Activated CD4-positive, alpha-beta T cell treated with anti-CD3 and anti-CD28 coated beads for 36 hours (primary cell): ENCODE data around the gene MFAP1. TPM values are rescaled to one million over a fixed set of nuclear protein-coding genes. Genes with fewer than 3 reads are reported as not detected.
"Not testable (repeated sequence)": the region's sequence is repeated elsewhere in the genome, so short reads cannot be mapped to it uniquely, and the experiment has no call there.

Experiments used
- ATAC-seq: fragments of 200-7000 bp; cut with Tn5 transposase; one replicate; pipeline ENCODE4 v1.10.0; 2021; ENCODE audit warnings: mild to moderate bottlenecking, moderate library complexity
- CTCF ChIA-PET: fragments of 350-600 bp; sonication (Branson Sonifier 250); formaldehyde crosslinking; loops from one replicate; lab custom pipeline; 2021; ENCODE audit warnings: antibody characterized with exemption; lab: Charles Lee
- POLR2A ChIA-PET: fragments of 350-600 bp; sonication (Branson Sonifier 250); formaldehyde crosslinking; loops from one replicate; lab custom pipeline; 2021; ENCODE audit warnings: antibody characterized with exemption, inconsistent platforms; lab: Charles Lee
- DNase-seq: peaks from one replicate; pipeline ENCODE4 v3.0.0-alpha.2; 2020
- H3K27ac Mint-ChIP-seq: one replicate; pipeline ENCODE4 v1.8.0; 2021; ENCODE audit warnings: mixed read lengths
- H3K27me3 Mint-ChIP-seq: one replicate; pipeline ENCODE4 v1.8.0; 2021; ENCODE audit warnings: mixed read lengths
- H3K36me3 Mint-ChIP-seq: one replicate; pipeline ENCODE4 v1.8.0; 2021; ENCODE audit warnings: low read depth, mixed read lengths
- H3K4me1 Mint-ChIP-seq: one replicate; pipeline ENCODE4 v1.8.0; 2021; ENCODE audit warnings: mixed read lengths
- H3K4me3 Mint-ChIP-seq: one replicate; pipeline ENCODE4 v1.8.0; 2021; ENCODE audit warnings: mild to moderate bottlenecking, moderate library complexity, mixed read lengths
- H3K9me3 Mint-ChIP-seq: one replicate; pipeline ENCODE4 v1.8.0; 2021; ENCODE audit warnings: low read depth, mixed read lengths
- intact Hi-C, 2 experiments: fragments of 100-400 bp; cut with DNase I in 1 of 2; cut with micrococcal nuclease in 1 of 2; formaldehyde crosslinking; loops; one replicate each; pipeline versions ENCODE4 v1.14.2 to v1.15.1; 2022 to 2024; cut with DNase I, micrococcal nuclease
- total RNA-seq, 2 experiments: library from RNA; stranded (reverse); gene quantifications; one replicate each; pipeline ENCODE4 v1.2.3, GENCODE V29; 2021

MFAP1 gene
- total RNA-seq, 2 experiments from 2014 or later = 51.3 to 56.2 TPM

- Mint-ChIP-seq H3K27ac (no peak overlapping the region), H3K27me3 (no peaks in the 10 kb centered on the region), H3K4me1 (no peaks in the 10 kb centered on the region), H3K9me3 (no peaks in the 10 kb centered on the region), H3K4me3 (no peak overlapping the region), H3K36me3 (peaks cover 41% of the 10 kb centered on the region)
- intact Hi-C loops = no loop called here
- DNase-seq (no peak), ATAC-seq (no peak)
- ChIA-PET CTCF (interaction anchor here (1.2 kb wide), 1 partner anchor 14 kb away, joined by 3 read pairs; no protein-coding TSS in a partner anchor), POLR2A (interaction anchor here (0.7 kb wide), 1 partner anchor 8 kb away, joined by 3 read pairs; no protein-coding TSS in a partner anchor)
Measured at GRCh38 chr15:43845421-43845820, 20.9 kb upstream of the MFAP1 start.

DNA sequence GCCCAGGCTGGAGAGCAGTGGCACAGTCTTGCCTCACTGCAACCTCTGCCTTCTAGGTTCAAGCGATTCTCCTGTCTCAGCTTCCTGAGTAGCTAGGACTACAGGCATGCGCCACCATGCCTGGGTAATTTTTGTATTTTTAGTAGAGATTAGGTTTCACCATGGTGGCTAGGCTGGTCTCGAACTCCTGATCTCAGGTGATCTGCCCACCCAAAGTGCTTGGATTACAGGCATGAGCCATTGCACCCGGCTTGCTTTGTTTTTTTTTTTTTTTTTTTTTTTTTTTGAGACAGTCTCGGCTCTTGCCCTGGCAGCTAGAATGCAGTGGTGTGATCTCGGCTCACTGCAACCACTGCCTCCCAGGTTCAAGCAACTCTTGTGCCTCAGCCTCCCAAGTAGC lies 8.0 kb upstream of the MFAP1 start:
- H3K9me3 Mint-ChIP-seq, H3K27ac Mint-ChIP-seq, CTCF ChIA-PET, H3K27me3 Mint-ChIP-seq, DNase-seq, intact Hi-C loops, H3K4me3 Mint-ChIP-seq, ATAC-seq: not testable (repeated sequence)
- H3K36me3 Mint-ChIP-seq = peaks cover 67% of the 10 kb centered on the region
- POLR2A ChIA-PET = interaction anchor here (0.7 to 1.5 kb wide), 3 partner anchors 28 to 865 kb away, joined by 3 to 6 read pairs (median 4); partner anchors contain the start of gene ELL3
- peaks cover 30% of the 10 kb centered on the region for H3K4me1 Mint-ChIP-seq

DNA sequence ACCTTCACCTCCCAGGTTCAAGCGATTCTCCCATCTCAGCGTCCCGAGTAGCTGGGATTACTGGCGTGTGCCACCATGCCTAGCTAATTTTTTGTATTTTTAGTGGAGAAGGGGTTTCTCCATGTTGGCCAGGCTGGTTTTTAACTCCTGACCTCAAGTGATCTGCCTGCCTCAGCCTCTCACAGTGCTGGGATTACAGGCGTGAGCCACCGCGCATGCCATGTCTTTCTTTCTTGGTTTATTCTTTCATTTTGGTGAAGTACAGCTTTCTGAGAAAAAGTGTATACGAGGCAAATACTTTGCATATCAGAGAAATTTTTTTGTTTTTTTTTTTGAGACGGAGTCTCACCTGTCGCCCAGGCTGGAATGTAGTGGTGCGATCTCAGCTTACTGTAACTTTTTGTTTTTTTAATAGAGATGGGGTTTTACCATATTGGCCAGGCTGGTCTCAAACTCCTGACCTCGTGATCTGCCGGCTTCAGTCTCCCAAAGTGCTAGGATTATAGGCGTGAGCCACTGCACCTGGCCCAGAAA lies 7.1 kb upstream of the MFAP1 start:
- POLR2A ChIA-PET = interaction anchor here (0.6 to 1.5 kb wide), 6 partner anchors 9 to 55 kb away, joined by 3 to 7 read pairs (median 4); partner anchors contain the start of gene ELL3
- H3K27ac Mint-ChIP-seq, intact Hi-C loops, DNase-seq, H3K9me3 Mint-ChIP-seq, H3K27me3 Mint-ChIP-seq, ATAC-seq: not testable (repeated sequence)
- peaks cover 65% of the 10 kb centered on the region for H3K36me3 Mint-ChIP-seq
- H3K4me3 Mint-ChIP-seq = peak overlapping the region; percentile 1
- H3K4me1 Mint-ChIP-seq = peaks cover 30% of the 10 kb centered on the region
- CTCF ChIA-PET = interaction anchor here (0.6 to 1.2 kb wide), 3 partner anchors 14 to 61 kb away, joined by 3 read pairs; no protein-coding TSS in a partner anchor

- H3K27ac Mint-ChIP-seq, DNase-seq, H3K9me3 Mint-ChIP-seq, intact Hi-C loops, H3K4me3 Mint-ChIP-seq, ATAC-seq, H3K27me3 Mint-ChIP-seq: not testable (repeated sequence)
- peaks cover 36% of the 10 kb centered on the region for H3K4me1 Mint-ChIP-seq
- POLR2A ChIA-PET = interaction anchor here (1.0 to 1.5 kb wide), 3 partner anchors 10 to 54 kb away, joined by 4 to 7 read pairs (median 4); partner anchors contain the start of gene ELL3
- CTCF ChIA-PET = interaction anchor here (0.6 to 1.2 kb wide), 2 partner anchors 15 to 53 kb away, joined by 3 read pairs; no protein-coding TSS in a partner anchor
- peaks cover 64% of the 10 kb centered on the region for H3K36me3 Mint-ChIP-seq
Measured at GRCh38 chr15:43830691-43831275, 6.3 kb upstream of the MFAP1 start.

DNA sequence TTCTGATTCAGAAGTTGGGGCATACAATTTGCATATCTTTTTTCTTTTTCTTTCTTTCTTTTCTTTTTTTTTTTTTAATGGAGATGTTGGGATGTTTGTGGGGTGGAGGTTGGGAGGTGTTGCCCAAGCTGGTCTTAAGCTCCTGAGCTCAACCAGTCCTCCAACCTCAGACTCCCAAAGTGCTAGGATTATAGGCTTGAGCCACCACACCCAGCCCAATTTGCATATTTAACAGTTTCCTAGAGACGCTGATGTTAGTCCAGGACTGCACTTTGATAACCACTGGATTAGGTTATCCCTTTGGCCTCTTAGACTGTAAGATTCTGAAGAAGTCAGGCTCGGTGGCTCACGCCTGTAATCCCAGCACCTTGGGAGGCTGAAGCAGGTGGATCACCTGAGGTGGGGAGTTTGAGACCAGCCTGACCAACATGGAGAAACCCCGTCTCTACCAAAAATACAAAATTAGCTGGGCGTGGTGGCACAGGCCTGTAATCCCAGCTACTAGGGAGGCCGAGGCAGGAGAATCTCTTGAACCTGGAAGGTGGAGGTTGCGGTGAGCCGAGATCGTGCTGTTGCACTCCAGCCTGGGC lies 5.6 kb upstream of the MFAP1 start:
- not testable (repeated sequence) for ATAC-seq, H3K9me3 Mint-ChIP-seq, DNase-seq, H3K27me3 Mint-ChIP-seq
- H3K4me3 Mint-ChIP-seq = peak overlapping the region; percentile 80
- H3K4me1 Mint-ChIP-seq = peaks cover 41% of the 10 kb centered on the region
- H3K36me3 Mint-ChIP-seq = peaks cover 61% of the 10 kb centered on the region
- CTCF ChIA-PET = interaction anchor here (0.6 kb wide), 1 partner anchor 57 kb away, joined by 3 read pairs; no protein-coding TSS in a partner anchor
- POLR2A ChIA-PET = interaction anchor here (0.6 to 1.5 kb wide), 3 partner anchors 11 to 255 kb away, joined by 3 to 7 read pairs (median 6); no protein-coding TSS in a partner anchor
- intact Hi-C loops = loop anchor here in 1 of 2 experiments (5.0 to 10.0 kb wide), 4 partner anchors 367 to 705 kb away; partner anchors contain the start of genes EIF3J, FRMD5 and GOLM2
- H3K27ac Mint-ChIP-seq = peak overlapping the region; percentile 37

GRCh38 chr15:43828061-43828657 lies 3.7 kb upstream of the MFAP1 start:
- ChIA-PET CTCF (interaction anchor here (0.7 to 1.4 kb wide), 7 partner anchors 9 to 700 kb away, joined by 3 to 4 read pairs (median 4); partner anchors contain the start of genes ELL3, HYPK and SERINC4), POLR2A (interaction anchor here (0.6 to 2.0 kb wide), 6 partner anchors 9 to 528 kb away, joined by 3 to 12 read pairs (median 7); partner anchors contain the start of genes GOLM2, HYPK and SERINC4)
- H3K27me3 Mint-ChIP-seq = no peaks in the 10 kb centered on the region
- peaks cover 58% of the 10 kb centered on the region for H3K36me3 Mint-ChIP-seq
- H3K4me1 Mint-ChIP-seq = peaks cover 51% of the 10 kb centered on the region
- ATAC-seq = peak; percentile 21
- peak; percentile 60 for DNase-seq
- H3K4me3 Mint-ChIP-seq = peak overlapping the region; percentile 80
- intact Hi-C loops = loop anchor here in 1 of 2 experiments (5.0 to 10.0 kb wide), 4 partner anchors 369 to 707 kb away; partner anchors contain the start of genes EIF3J, FRMD5 and GOLM2
- H3K27ac Mint-ChIP-seq = peak overlapping the region; percentile 95
- no peaks in the 10 kb centered on the region for H3K9me3 Mint-ChIP-seq

- Mint-ChIP-seq H3K9me3 (no peaks in the 10 kb centered on the region), H3K27me3 (no peaks in the 10 kb centered on the region), H3K27ac (peak within 1 kb of the TSS; percentile 95), H3K4me1 (peaks cover 55% of the 10 kb centered on the region), H3K36me3 (peaks cover 52% of the 10 kb centered on the region), H3K4me3 (peak within 1 kb of the TSS; percentile 80)
- intact Hi-C loops = loop anchor here in 1 of 2 experiments (2.0 to 10.0 kb wide), 5 partner anchors 371 to 708 kb away; partner anchors contain the start of genes CTDSPL2, EIF3J, FRMD5 and GOLM2
- ATAC-seq = peak; percentile 68
- ChIA-PET POLR2A (interaction anchor here (2.0 kb wide), 1 partner anchor 27 kb away, joined by 12 read pairs; the partner anchor contains the start of genes HYPK and SERINC4), CTCF (interaction anchor here (0.6 kb wide), 1 partner anchor 36 kb away, joined by 4 read pairs; no protein-coding TSS in a partner anchor)
- peak; percentile 90 for DNase-seq
Measured at GRCh38 chr15:43826508-43827341, 2.2 kb upstream of the MFAP1 start, which contains the start of gene WDR76. Gene WDR76, plus strand, starts transcription at chr15:43827002. Its CDS starts 31 bp downstream, at chr15:43827033.

DNA sequence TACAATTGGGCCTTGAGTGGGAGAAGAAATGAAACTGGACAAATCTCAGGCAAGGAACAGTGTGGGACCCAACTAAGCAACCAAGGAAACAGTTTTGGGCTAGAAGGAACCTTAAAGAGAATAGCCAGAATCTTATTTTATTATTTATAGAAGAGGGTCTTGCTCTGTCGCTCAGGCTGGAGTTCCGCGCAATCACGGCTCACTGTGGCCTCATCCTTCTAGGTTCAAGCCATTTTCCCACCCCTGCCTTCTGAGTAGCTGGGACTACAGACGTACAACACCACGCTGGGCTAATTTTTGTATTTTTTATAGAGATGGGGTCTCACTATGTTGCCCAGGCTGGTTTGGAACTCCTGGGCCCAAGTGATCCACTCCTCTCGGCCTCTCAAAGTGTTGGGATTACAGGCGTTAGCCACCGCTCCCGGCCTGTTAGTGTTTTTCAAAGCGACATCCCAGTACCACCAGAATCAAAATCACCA lies 1.6 kb upstream of the MFAP1 start:
- H3K9me3 Mint-ChIP-seq = no peaks in the 10 kb centered on the region
- CTCF ChIA-PET = no interaction called here
- POLR2A ChIA-PET = no interaction called here
- intact Hi-C loops = loop anchor here in 1 of 2 experiments (2.0 to 10.0 kb wide), 5 partner anchors 371 to 709 kb away; partner anchors contain the start of genes CTDSPL2, EIF3J, FRMD5 and GOLM2
- peak overlapping the region; percentile 95 for H3K27ac Mint-ChIP-seq
- no peak for DNase-seq
- H3K4me1 Mint-ChIP-seq = peaks cover 57% of the 10 kb centered on the region
- H3K27me3 Mint-ChIP-seq = no peaks in the 10 kb centered on the region
- H3K4me3 Mint-ChIP-seq = peak overlapping the region; percentile 80
- H3K36me3 Mint-ChIP-seq = peaks cover 55% of the 10 kb centered on the region
- no peak for ATAC-seq

DNA sequence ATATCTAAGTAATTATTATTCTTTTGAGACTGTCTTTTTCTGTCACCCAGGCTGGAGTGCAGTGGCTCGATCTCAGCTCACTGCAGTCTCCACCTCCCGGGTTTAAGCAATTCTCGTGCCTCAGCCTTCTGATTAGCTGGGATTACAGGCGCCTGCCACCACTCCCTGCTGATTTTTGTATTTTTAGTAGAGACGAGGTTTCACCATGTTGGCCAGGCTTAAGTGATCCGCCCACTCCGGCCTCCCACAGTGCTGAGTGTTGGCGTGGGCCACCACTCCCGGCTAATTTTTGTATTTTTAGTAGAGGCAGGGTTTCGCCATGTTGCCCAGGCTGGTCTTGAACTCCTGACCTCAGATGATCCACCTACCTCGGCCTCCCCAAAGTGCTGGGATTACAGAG lies 815 bp upstream of the MFAP1 start:
- peak; percentile 16 for DNase-seq
- CTCF ChIA-PET = interaction anchor here (0.9 to 1.3 kb wide), 3 partner anchors 32 to 55 kb away, joined by 4 to 6 read pairs (median 5); partner anchors contain the start of gene ELL3
- peaks cover 50% of the 10 kb centered on the region for H3K36me3 Mint-ChIP-seq
- H3K27ac Mint-ChIP-seq = peak overlapping the region; percentile 99
- POLR2A ChIA-PET = interaction anchor here (0.7 to 1.6 kb wide), 6 partner anchors 12 to 463 kb away, joined by 4 to 18 read pairs (median 8); partner anchors contain the start of genes ELL3, GOLM2, HYPK and SERINC4
- not testable (repeated sequence) for H3K4me3 Mint-ChIP-seq, ATAC-seq, H3K9me3 Mint-ChIP-seq, H3K27me3 Mint-ChIP-seq
- peaks cover 57% of the 10 kb centered on the region for H3K4me1 Mint-ChIP-seq
- intact Hi-C loops = loop anchor here (2.0 to 10.0 kb wide), 5 partner anchors 369 to 709 kb away; partner anchors contain the start of genes FRMD5 (in 2 of the 2), EIF3J (in 1 of the 2) and GOLM2 (in 1 of the 2)
